PC-3 (cell line): ENCODE data around the gene DCAF5. TPM values are rescaled to one million over a fixed set of nuclear protein-coding genes. Genes with fewer than 3 reads are reported as not detected.
A peak's percentile ranks its signal among the peaks of the same experiment; 100 is the strongest.
"Not testable (repeated sequence)": the region's sequence is repeated elsewhere in the genome, so short reads cannot be mapped to it uniquely, and the experiment has no call there.

Source experiments
- ATAC-seq: fragments of 200-7000 bp; cut with Tn5 transposase; 2 replicates; pipeline ENCODE4 v1.9.1; 2020; ENCODE audit warnings: mild to moderate bottlenecking, moderate library complexity
- BruUV-seq: library from RNA; stranded (reverse); fragments of 400-500 nt; replicated peaks from 2 replicates; lab custom pipeline; 2021; lab: Mats Ljungman, UMichigan
- CTCF ChIA-PET: fragments of 300-600 bp; sonication (Branson Sonifier 250); formaldehyde crosslinking; loops from one replicate; lab custom pipeline; 2022; ENCODE audit warnings: antibody characterized with exemption; lab: Charles Lee
- POLR2A ChIA-PET: fragments of 300-600 bp; sonication (Branson Sonifier 250); formaldehyde crosslinking; loops from one replicate; lab custom pipeline; 2022; ENCODE audit warnings: antibody characterized with exemption; ENCODE audit not compliant: unreplicated experiment; lab: Charles Lee
- DNase-seq: peaks from one replicate; pipeline ENCODE4 v3.0.0-alpha.2; 2015
- H2AFZ ChIP-seq: fragments of 300-600 bp; sonication (generic); 2 replicates; pipeline ENCODE4 v1.6.0; 2016; ENCODE audit warnings: antibody characterized with exemption, low read length
- H3F3A ChIP-seq: fragments of 300-600 bp; sonication (generic); one replicate; pipeline ENCODE4 v1.6.0; 2017; ENCODE audit warnings: antibody characterized with exemption, low read length, control low read depth, mild to moderate bottlenecking; ENCODE audit not compliant: unreplicated experiment
- H3K27ac ChIP-seq: fragments of 300-600 bp; sonication (generic); 2 replicates; pipeline ENCODE4 v1.5.1; 2016; ENCODE audit warnings: mild to moderate bottlenecking, low read length
- H3K27me3 ChIP-seq: fragments of 300-600 bp; sonication (generic); 2 replicates; pipeline ENCODE4 v1.6.1; 2016; ENCODE audit warnings: low read length, mixed read lengths
- H3K36me3 ChIP-seq: fragments of 300-600 bp; sonication (generic); 2 replicates; pipeline ENCODE4 v1.6.1; 2016; ENCODE audit warnings: low read depth, mixed run types, low read length, mixed read lengths
- H3K4me1 ChIP-seq: fragments of 300-600 bp; sonication (generic); 2 replicates; pipeline ENCODE4 v1.5.1; 2016; ENCODE audit warnings: low read length; ENCODE audit not compliant: insufficient read depth
- H3K4me2 ChIP-seq: fragments of 300-600 bp; sonication (generic); 2 replicates; pipeline ENCODE4 v1.6.0; 2016; ENCODE audit warnings: low read length
- H3K4me3 ChIP-seq: fragments of 300-600 bp; sonication (generic); 2 replicates; pipeline ENCODE4 v1.5.1; 2016; ENCODE audit warnings: mild to moderate bottlenecking, low read length, mixed read lengths
- H3K79me2 ChIP-seq: fragments of 300-600 bp; sonication (generic); 2 replicates; pipeline ENCODE4 v1.6.1; 2017; ENCODE audit warnings: low read length, mixed read lengths
- H3K9ac ChIP-seq: fragments of 300-600 bp; sonication (generic); 2 replicates; pipeline ENCODE4 v1.6.0; 2016; ENCODE audit warnings: mild to moderate bottlenecking, low read length
- H3K9me2 ChIP-seq: fragments of 300-600 bp; sonication (generic); replicated peaks from 2 replicates; pipeline ENCODE4 v1.6.1; 2016; ENCODE audit warnings: mixed run types, low read length, mixed read lengths
- H3K9me3 ChIP-seq: fragments of 300-600 bp; sonication (generic); 2 replicates; pipeline ENCODE4 v1.6.1; 2016; ENCODE audit warnings: low read length, mixed read lengths
- H4K20me1 ChIP-seq: fragments of 300-600 bp; sonication (generic); 2 replicates; pipeline ENCODE4 v1.6.1; 2016; ENCODE audit warnings: low read length, mixed read lengths
- EZH2 ChIP-seq: fragments of 300-600 bp; sonication (generic); IDR thresholded peaks from one replicate; pipeline ENCODE4 v1.6.1; 2017; ENCODE audit warnings: antibody characterized with exemption, mild to moderate bottlenecking, low read length; ENCODE audit not compliant: unreplicated experiment
- EZH2phosphoT487 ChIP-seq: fragments of 300-600 bp; sonication (generic); IDR thresholded peaks from 2 replicates; pipeline ENCODE4 v1.6.1; 2018; ENCODE audit warnings: mild to moderate bottlenecking, antibody characterized with exemption, low read length, borderline replicate concordance
- intact Hi-C: fragments of 100-400 bp; cut with micrococcal nuclease; formaldehyde crosslinking; loops from 2 replicates; pipeline ENCODE4 v1.9.0; 2023
- total RNA-seq: library from RNA; depleted of rRNA; stranded (reverse); fragments of >200 nt; gene quantifications from 2 replicates; pipeline ENCODE4 v1.2.3, GENCODE V29; 2014
- TF ChIP-seq, protein P1 (sequence below): fragments of 300-600 bp; sonication (generic); conservative IDR thresholded peaks from 2 replicates; pipeline ENCODE4 v1.5.1; 2017; ENCODE audit warnings: antibody characterized with exemption, low read depth, mild to moderate bottlenecking, low read length

DCAF5 gene
- total RNA-seq, 1 experiment from 2014 or later, result 17.5 TPM

DNA sequence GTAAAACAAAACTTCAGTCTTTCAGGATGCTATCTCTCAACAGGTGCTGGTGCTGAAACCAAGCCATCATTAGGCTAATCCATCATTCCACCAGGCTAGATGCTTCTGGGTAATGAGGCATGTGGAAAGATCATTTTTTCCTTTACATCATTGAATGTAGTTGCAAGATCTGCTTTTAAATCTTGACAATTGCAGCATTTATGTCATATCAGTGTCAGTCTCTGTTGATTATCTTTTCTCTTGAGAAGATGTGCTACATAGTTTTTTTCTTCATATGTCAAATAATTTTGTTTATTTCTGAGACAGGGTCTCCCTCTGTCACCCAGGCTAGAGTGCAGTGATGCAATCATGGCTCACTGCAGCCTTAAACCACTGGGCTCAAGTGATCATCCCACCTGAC lies 22.2 kb upstream of the DCAF5 start:
- ChIA-PET CTCF (no interaction called here), POLR2A (interaction anchor here (0.6 kb wide), 1 partner anchor 16 kb away, joined by 6 read pairs; no protein-coding TSS in a partner anchor)
- intact Hi-C loops, result no loop called here
- peaks cover 4% of the 10 kb centered on the region; the same call in 1 of the 2 replicates for H3K27me3 ChIP-seq
- no peak for TF ChIP-seq EZH2
- TF ChIP-seq, protein P1, sequence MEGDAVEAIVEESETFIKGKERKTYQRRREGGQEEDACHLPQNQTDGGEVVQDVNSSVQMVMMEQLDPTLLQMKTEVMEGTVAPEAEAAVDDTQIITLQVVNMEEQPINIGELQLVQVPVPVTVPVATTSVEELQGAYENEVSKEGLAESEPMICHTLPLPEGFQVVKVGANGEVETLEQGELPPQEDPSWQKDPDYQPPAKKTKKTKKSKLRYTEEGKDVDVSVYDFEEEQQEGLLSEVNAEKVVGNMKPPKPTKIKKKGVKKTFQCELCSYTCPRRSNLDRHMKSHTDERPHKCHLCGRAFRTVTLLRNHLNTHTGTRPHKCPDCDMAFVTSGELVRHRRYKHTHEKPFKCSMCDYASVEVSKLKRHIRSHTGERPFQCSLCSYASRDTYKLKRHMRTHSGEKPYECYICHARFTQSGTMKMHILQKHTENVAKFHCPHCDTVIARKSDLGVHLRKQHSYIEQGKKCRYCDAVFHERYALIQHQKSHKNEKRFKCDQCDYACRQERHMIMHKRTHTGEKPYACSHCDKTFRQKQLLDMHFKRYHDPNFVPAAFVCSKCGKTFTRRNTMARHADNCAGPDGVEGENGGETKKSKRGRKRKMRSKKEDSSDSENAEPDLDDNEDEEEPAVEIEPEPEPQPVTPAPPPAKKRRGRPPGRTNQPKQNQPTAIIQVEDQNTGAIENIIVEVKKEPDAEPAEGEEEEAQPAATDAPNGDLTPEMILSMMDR, result no peak
- TF ChIP-seq EZH2phosphoT487, result no peak
- no peaks in the 10 kb centered on the region for H4K20me1 ChIP-seq
- no peak for DNase-seq
- H3K4me2 ChIP-seq, result no peak overlapping the region
- no TSS peak for BruUV-seq
- no peaks in the 10 kb centered on the region for H3K4me1 ChIP-seq
- H3K9me3 ChIP-seq, result no peaks in the 10 kb centered on the region
- ATAC-seq, result no peak
- no peaks in the 10 kb centered on the region for H3K79me2 ChIP-seq
- no peaks in the 10 kb centered on the region for H3K9me2 ChIP-seq
- H2AFZ ChIP-seq, result no peak overlapping the region
- no peak overlapping the region for H3K9ac ChIP-seq
- H3K27ac ChIP-seq, result no peak overlapping the region
- no peaks in the 10 kb centered on the region for H3F3A ChIP-seq
- no peak overlapping the region for H3K4me3 ChIP-seq
- H3K36me3 ChIP-seq, result no peaks in the 10 kb centered on the region

DNA sequence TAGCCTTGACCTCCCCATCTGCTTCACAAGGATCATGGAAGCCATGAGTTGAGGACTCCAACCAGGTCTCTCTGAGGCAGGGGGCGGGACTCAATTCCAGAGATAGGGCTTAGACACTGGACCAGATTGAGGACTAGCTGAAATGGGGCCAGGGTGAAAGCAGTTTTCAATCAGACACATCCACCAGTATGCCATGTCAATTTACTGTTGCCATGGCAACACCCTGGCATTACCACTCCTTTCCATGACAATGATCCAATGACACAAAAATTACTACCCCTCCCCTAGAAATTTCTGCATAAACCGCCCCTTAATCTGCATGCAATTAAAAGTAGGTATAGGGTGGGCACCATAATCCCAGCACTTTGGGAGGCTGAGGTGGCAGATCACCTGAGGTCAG lies 18.6 kb upstream of the DCAF5 start:
- Histone ChIP-seq H3K4me3 (no peak overlapping the region), H3K4me2 (no peak overlapping the region), H4K20me1 (no peaks in the 10 kb centered on the region), H3K9me2 (no peaks in the 10 kb centered on the region), H3F3A (no peaks in the 10 kb centered on the region), H3K79me2 (no peaks in the 10 kb centered on the region), H3K27me3 (peaks cover 4% of the 10 kb centered on the region; the same call in 1 of the 2 replicates), H3K4me1 (no peaks in the 10 kb centered on the region), H3K9me3 (no peaks in the 10 kb centered on the region), H3K36me3 (no peaks in the 10 kb centered on the region), H3K9ac (no peak overlapping the region), H3K27ac (no peak overlapping the region), H2AFZ (no peak overlapping the region)
- TF ChIP-seq EZH2phosphoT487 (no peak), EZH2 (no peak)
- TF ChIP-seq, protein P1, result no peak
- ChIA-PET CTCF (no interaction called here), POLR2A (no interaction called here)
- DNase-seq, result no peak
- intact Hi-C loops, result no loop called here
- BruUV-seq, result no TSS peak
- no peak for ATAC-seq

DNA sequence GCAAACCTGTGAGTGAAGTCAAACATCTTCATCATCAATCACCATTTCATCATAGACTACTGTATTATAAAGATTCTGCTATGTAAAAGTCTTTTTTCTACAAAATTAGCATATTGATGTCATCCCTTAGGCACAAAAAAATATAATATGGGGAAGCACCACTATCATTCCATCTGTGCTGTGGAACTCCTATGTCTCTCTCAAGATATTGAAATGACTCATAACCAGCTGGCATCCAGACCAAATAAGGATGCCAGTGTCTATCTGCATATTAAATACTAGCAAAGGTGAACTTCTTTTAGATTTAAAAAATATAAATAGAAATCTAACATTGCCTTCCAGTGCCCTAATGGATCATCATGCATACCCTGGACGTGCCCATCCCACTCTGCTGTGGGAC lies 17.9 kb upstream of the DCAF5 start:
- peaks cover 4% of the 10 kb centered on the region; the same call in 1 of the 2 replicates for H3K27me3 ChIP-seq
- intact Hi-C loops, result no loop called here
- CTCF ChIA-PET, result interaction anchor here (0.5 kb wide), 1 partner anchor 14 kb away, joined by 3 read pairs; no protein-coding TSS in a partner anchor
- H3K4me1 ChIP-seq, result no peaks in the 10 kb centered on the region
- POLR2A ChIA-PET, result no interaction called here
- no peak overlapping the region for H2AFZ ChIP-seq
- H4K20me1 ChIP-seq, result no peaks in the 10 kb centered on the region
- ATAC-seq, result peak; percentile 92
- H3K79me2 ChIP-seq, result no peaks in the 10 kb centered on the region
- H3K9me2 ChIP-seq, result no peaks in the 10 kb centered on the region
- H3K36me3 ChIP-seq, result no peaks in the 10 kb centered on the region
- no peak overlapping the region for H3K4me2 ChIP-seq
- H3K27ac ChIP-seq, result no peak overlapping the region
- BruUV-seq, result no TSS peak
- H3K9me3 ChIP-seq, result no peaks in the 10 kb centered on the region
- H3K4me3 ChIP-seq, result no peak overlapping the region
- TF ChIP-seq EZH2phosphoT487 (no peak), EZH2 (no peak)
- TF ChIP-seq, protein P1, result no peak
- H3F3A ChIP-seq, result no peaks in the 10 kb centered on the region
- DNase-seq, result peak; percentile 50
- H3K9ac ChIP-seq, result no peak overlapping the region

DNA sequence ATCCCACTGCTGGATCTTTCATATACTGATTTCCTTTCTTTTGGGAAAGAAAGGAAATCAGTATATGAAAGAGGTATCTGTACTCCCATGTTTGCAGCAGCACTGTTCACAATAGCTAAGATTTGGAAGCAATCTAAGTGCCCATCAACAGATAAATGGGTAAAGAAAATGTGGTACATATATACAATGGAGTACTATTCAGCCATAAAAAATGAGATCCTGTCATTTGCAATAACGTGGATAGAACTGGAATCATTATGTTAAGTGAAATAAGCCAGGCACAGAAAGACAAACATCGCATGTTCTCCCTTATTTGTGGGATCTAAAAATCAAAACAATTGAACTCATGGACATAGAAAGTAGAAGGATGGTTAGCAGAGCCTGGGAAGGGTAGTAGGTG lies 12.9 kb upstream of the DCAF5 start:
- H3K79me2 ChIP-seq, H3K27ac ChIP-seq, H2AFZ ChIP-seq, H3K9me3 ChIP-seq, H3F3A ChIP-seq, intact Hi-C loops, H3K4me3 ChIP-seq, H3K9me2 ChIP-seq, H3K4me1 ChIP-seq, CTCF ChIA-PET, H3K4me2 ChIP-seq, BruUV-seq, H3K36me3 ChIP-seq, ATAC-seq, H4K20me1 ChIP-seq, POLR2A ChIA-PET, H3K27me3 ChIP-seq, DNase-seq, H3K9ac ChIP-seq: not testable (repeated sequence)
